ENCODE measurements around the gene PREX1. TPM values are rescaled to one million over a fixed set of nuclear protein-coding genes. Genes with fewer than 3 reads are reported as not detected.

PREX1 gene
- total and polyA plus RNA-seq, 2 donors (not counting 1 experiment from before 2014, with no cell fraction given): 1.0 to 3.1 TPM

DNA sequence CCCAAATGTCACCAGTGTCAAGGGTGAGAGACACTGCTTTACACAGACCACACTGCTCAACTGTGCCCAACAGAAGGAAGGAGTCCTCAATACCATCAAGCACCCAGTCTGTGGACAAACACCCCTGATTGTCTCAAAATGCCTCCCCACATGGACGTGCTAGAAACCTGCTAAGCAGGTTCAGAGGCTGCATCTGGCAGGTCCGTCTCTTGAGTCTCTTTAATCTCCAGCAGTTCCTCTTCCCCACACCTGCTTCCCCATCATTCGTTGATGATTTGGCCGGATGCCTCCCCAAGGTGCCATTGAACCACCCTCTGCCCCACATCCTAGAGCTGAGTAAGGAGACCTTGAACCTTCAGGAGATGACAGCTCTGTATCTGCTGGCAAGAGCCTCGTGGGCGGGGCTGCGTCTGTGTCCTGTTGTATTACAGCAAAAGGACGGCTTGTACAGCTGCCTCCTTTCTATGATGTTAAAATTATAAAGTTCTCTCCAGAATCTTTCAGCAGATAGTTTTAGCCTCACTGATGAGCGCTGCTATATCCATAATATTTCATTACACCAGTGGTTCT lies 179.2 kb downstream of the PREX1 start:
- no peak overlapping the region for H3K4me3 ChIP-seq (replicated peaks in 1 of 4; ENCODE audit: control extremely low read depth in 1 of 4, insufficient read depth in 1 of 4, low read depth in 3 of 4, low read length in 4 of 4)
- no peaks in the 10 kb centered on the region for H3K4me1 ChIP-seq (ENCODE audit: control insufficient read depth, extremely low read depth, insufficient read depth, low read length)
- no peaks in the 10 kb centered on the region for H4K20me1 ChIP-seq (ENCODE audit: control insufficient read depth, extremely low read depth, insufficient read depth, low read length)
- H3K27me3 ChIP-seq (ENCODE audit: control insufficient read depth, insufficient read depth, low read length): no peaks in the 10 kb centered on the region
- no peak overlapping the region for H3K27ac ChIP-seq (ENCODE audit: insufficient read depth, low read length)
- H3K9ac ChIP-seq (ENCODE audit: insufficient read depth, low read length): no peak overlapping the region
- no peak overlapping the region for H3K4me2 ChIP-seq (ENCODE audit: extremely low read depth, insufficient read depth, low read length)
- no peak for DNase-seq (ENCODE audit: low read depth in 2 of 2)
- no peaks in the 10 kb centered on the region for H3K9me3 ChIP-seq (ENCODE audit: control insufficient read depth, insufficient read depth, low read depth, low read length)
- no peaks in the 10 kb centered on the region for H3K79me2 ChIP-seq (ENCODE audit: control insufficient read depth, insufficient read depth, low read length)
- H2AFZ ChIP-seq (ENCODE audit: low read length): no peak overlapping the region
- no peaks in the 10 kb centered on the region for H3K36me3 ChIP-seq (ENCODE audit: control insufficient read depth, insufficient read depth, low read length)
- TF ChIP-seq, protein P1, sequence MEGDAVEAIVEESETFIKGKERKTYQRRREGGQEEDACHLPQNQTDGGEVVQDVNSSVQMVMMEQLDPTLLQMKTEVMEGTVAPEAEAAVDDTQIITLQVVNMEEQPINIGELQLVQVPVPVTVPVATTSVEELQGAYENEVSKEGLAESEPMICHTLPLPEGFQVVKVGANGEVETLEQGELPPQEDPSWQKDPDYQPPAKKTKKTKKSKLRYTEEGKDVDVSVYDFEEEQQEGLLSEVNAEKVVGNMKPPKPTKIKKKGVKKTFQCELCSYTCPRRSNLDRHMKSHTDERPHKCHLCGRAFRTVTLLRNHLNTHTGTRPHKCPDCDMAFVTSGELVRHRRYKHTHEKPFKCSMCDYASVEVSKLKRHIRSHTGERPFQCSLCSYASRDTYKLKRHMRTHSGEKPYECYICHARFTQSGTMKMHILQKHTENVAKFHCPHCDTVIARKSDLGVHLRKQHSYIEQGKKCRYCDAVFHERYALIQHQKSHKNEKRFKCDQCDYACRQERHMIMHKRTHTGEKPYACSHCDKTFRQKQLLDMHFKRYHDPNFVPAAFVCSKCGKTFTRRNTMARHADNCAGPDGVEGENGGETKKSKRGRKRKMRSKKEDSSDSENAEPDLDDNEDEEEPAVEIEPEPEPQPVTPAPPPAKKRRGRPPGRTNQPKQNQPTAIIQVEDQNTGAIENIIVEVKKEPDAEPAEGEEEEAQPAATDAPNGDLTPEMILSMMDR (conservative IDR thresholded peaks at IDR 0.05 in 1 of 2, IDR thresholded peaks at IDR 0.05 in 1 of 2; ENCODE audit: low read depth in 1 of 2, low read length in 2 of 2): no peak
- TF ChIP-seq EZH2 (IDR thresholded peaks at IDR 0.05; ENCODE audit: low read length, missing control alignments): no peak

- no peak overlapping the region for H3K4me2 ChIP-seq (ENCODE audit: extremely low read depth, insufficient read depth, low read length)
- no peak for DNase-seq (ENCODE audit: low read depth in 2 of 2)
- H3K36me3 ChIP-seq (ENCODE audit: control insufficient read depth, insufficient read depth, low read length): no peaks in the 10 kb centered on the region
- H2AFZ ChIP-seq (ENCODE audit: low read length): no peak overlapping the region
- no peaks in the 10 kb centered on the region for H3K27me3 ChIP-seq (ENCODE audit: control insufficient read depth, insufficient read depth, low read length)
- H3K27ac ChIP-seq (ENCODE audit: insufficient read depth, low read length): no peak overlapping the region
- H3K4me3 ChIP-seq (replicated peaks in 1 of 4; ENCODE audit: control extremely low read depth in 1 of 4, insufficient read depth in 1 of 4, low read depth in 3 of 4, low read length in 4 of 4): no peak overlapping the region
- TF ChIP-seq, protein P1 (conservative IDR thresholded peaks at IDR 0.05 in 1 of 2, IDR thresholded peaks at IDR 0.05 in 1 of 2; ENCODE audit: low read depth in 1 of 2, low read length in 2 of 2): no peak
- no peak for TF ChIP-seq EZH2 (IDR thresholded peaks at IDR 0.05; ENCODE audit: low read length, missing control alignments)
- H4K20me1 ChIP-seq (ENCODE audit: control insufficient read depth, extremely low read depth, insufficient read depth, low read length): no peaks in the 10 kb centered on the region
- H3K4me1 ChIP-seq (ENCODE audit: control insufficient read depth, extremely low read depth, insufficient read depth, low read length): no peaks in the 10 kb centered on the region
- no peaks in the 10 kb centered on the region for H3K79me2 ChIP-seq (ENCODE audit: control insufficient read depth, insufficient read depth, low read length)
- H3K9ac ChIP-seq (ENCODE audit: insufficient read depth, low read length): no peak overlapping the region
- no peaks in the 10 kb centered on the region for H3K9me3 ChIP-seq (ENCODE audit: control insufficient read depth, insufficient read depth, low read depth, low read length)
Observed at GRCh38 chr20:48647858-48648257, 179.9 kb downstream of the PREX1 start.

DNA sequence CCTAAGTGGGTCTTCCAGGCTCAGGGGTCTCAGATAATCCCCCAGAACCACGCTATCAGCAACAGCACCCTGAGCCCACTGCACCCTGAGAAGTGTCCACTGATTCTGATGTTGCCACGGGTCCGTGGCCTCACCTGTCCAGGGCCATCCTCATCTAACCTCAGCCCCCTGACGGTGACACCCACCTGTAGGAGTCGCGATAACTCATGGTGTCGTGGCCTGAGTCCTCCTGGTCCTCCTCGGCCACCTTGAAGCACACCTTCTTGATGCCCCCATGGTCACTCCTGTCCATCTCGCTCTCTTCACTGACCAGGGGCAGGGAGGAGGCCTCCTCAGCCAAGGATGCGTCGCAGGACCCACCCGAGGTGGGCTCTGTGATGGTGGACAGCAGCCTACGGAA lies 182.1 kb downstream of the PREX1 start:
- H2AFZ ChIP-seq (ENCODE audit: low read length): no peak overlapping the region
- no peaks in the 10 kb centered on the region for H3K36me3 ChIP-seq (ENCODE audit: control insufficient read depth, insufficient read depth, low read length)
- H3K4me1 ChIP-seq (ENCODE audit: control insufficient read depth, extremely low read depth, insufficient read depth, low read length): no peaks in the 10 kb centered on the region
- no peaks in the 10 kb centered on the region for H4K20me1 ChIP-seq (ENCODE audit: control insufficient read depth, extremely low read depth, insufficient read depth, low read length)
- no peaks in the 10 kb centered on the region for H3K9me3 ChIP-seq (ENCODE audit: control insufficient read depth, insufficient read depth, low read depth, low read length)
- no peaks in the 10 kb centered on the region for H3K79me2 ChIP-seq (ENCODE audit: control insufficient read depth, insufficient read depth, low read length)
- H3K27me3 ChIP-seq (ENCODE audit: control insufficient read depth, insufficient read depth, low read length): no peaks in the 10 kb centered on the region
- no peak for DNase-seq (ENCODE audit: low read depth in 2 of 2)
- TF ChIP-seq, protein P1 (conservative IDR thresholded peaks at IDR 0.05 in 1 of 2, IDR thresholded peaks at IDR 0.05 in 1 of 2; ENCODE audit: low read depth in 1 of 2, low read length in 2 of 2): no peak
- TF ChIP-seq EZH2 (IDR thresholded peaks at IDR 0.05; ENCODE audit: low read length, missing control alignments): no peak
- H3K9ac ChIP-seq (ENCODE audit: insufficient read depth, low read length): no peak overlapping the region
- H3K27ac ChIP-seq (ENCODE audit: insufficient read depth, low read length): no peak overlapping the region
- no peak overlapping the region for H3K4me2 ChIP-seq (ENCODE audit: extremely low read depth, insufficient read depth, low read length)
- H3K4me3 ChIP-seq (replicated peaks in 1 of 4; ENCODE audit: control extremely low read depth in 1 of 4, insufficient read depth in 1 of 4, low read depth in 3 of 4, low read length in 4 of 4): no peak overlapping the region

Data from fibroblast of lung (primary cell).